Right lobe of liver (tissue), 4 donors: ENCODE measurements around the gene FKBP1A.

ENCODE experiments used
- POLR2A ChIP-seq: fragments of 450-650 bp; IDR thresholded peaks from one replicate; pipeline ENCODE4 v1.6.1; 2017; ENCODE audit warnings: antibody characterized with exemption, mild to moderate bottlenecking
- TF ChIP-seq, protein P1 (sequence below), 4 donors: fragments of 200-600 bp in 3 of 4; fragments of 450-650 bp in 1 of 4; IDR thresholded peaks; one replicate each; pipeline versions ENCODE4 v1.5.1 to v1.8.0; 2016 to 2022; ENCODE audit warnings: antibody characterized with exemption in 4 of 4, mild to moderate bottlenecking in 2 of 4
- donor health status: DM: no; HTN: no; CAD: no.
- donor health status: DM: no; HTN: no; CAD: no.
- donor health status: DM: no; HTN: yes; CAD: no.

GRCh38 chr20:1402149-1402548, 9.3 kb upstream of the FKBP1A start:
- TF ChIP-seq, protein P1, sequence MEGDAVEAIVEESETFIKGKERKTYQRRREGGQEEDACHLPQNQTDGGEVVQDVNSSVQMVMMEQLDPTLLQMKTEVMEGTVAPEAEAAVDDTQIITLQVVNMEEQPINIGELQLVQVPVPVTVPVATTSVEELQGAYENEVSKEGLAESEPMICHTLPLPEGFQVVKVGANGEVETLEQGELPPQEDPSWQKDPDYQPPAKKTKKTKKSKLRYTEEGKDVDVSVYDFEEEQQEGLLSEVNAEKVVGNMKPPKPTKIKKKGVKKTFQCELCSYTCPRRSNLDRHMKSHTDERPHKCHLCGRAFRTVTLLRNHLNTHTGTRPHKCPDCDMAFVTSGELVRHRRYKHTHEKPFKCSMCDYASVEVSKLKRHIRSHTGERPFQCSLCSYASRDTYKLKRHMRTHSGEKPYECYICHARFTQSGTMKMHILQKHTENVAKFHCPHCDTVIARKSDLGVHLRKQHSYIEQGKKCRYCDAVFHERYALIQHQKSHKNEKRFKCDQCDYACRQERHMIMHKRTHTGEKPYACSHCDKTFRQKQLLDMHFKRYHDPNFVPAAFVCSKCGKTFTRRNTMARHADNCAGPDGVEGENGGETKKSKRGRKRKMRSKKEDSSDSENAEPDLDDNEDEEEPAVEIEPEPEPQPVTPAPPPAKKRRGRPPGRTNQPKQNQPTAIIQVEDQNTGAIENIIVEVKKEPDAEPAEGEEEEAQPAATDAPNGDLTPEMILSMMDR (IDR thresholded peaks at IDR 0.05) = no peak
- no peak for TF ChIP-seq POLR2A
